Measurements from ENCODE around the gene UBE2R2. TPM values are rescaled to one million over a fixed set of nuclear protein-coding genes. Genes with fewer than 3 reads are reported as not detected.
A peak's percentile ranks its signal among the peaks of the same experiment; 100 is the strongest.

UBE2R2 gene
- total RNA-seq, 1 experiment from 2014 or later: 24.5 TPM

- Mint-ChIP-seq H3K4me3 (ENCODE audit: low read depth, unreplicated experiment) (no peak overlapping the region), H3K9me3 (ENCODE audit: low read depth, unreplicated experiment) (no peaks in the 10 kb centered on the region), H3K27me3 (ENCODE audit: unreplicated experiment) (no peaks in the 10 kb centered on the region), H3K36me3 (ENCODE audit: insufficient read depth, unreplicated experiment) (no peaks in the 10 kb centered on the region), H3K4me1 (ENCODE audit: low read depth, unreplicated experiment) (peaks cover 17% of the 10 kb centered on the region), H3K27ac (ENCODE audit: unreplicated experiment) (no peak overlapping the region)
- CTCF ChIA-PET: interaction anchor here (0.6 kb wide), 1 partner anchor 260 kb away, joined by 3 read pairs; no protein-coding TSS in a partner anchor
- DNase-seq: peak; percentile 8
- intact Hi-C loops (cut with micrococcal nuclease; ENCODE audit: unreplicated experiment): no loop called here
- TF ChIP-seq CTCF (IDR thresholded peaks at IDR 0.05; ENCODE audit: unreplicated experiment): no peak
- BruUV-seq (replicated peaks): no TSS peak
Observed at GRCh38 chr9:33884856-33885701, 68.1 kb downstream of the UBE2R2 start.

GRCh38 chr9:33885948-33886347, 69.0 kb downstream of the UBE2R2 start:
- no peak overlapping the region for H3K27ac Mint-ChIP-seq (ENCODE audit: unreplicated experiment)
- DNase-seq: no peak
- BruUV-seq (replicated peaks): no TSS peak
- H3K4me1 Mint-ChIP-seq (ENCODE audit: low read depth, unreplicated experiment): peaks cover 17% of the 10 kb centered on the region
- no peaks in the 10 kb centered on the region for H3K36me3 Mint-ChIP-seq (ENCODE audit: insufficient read depth, unreplicated experiment)
- no peak overlapping the region for H3K4me3 Mint-ChIP-seq (ENCODE audit: low read depth, unreplicated experiment)
- no peaks in the 10 kb centered on the region for H3K9me3 Mint-ChIP-seq (ENCODE audit: low read depth, unreplicated experiment)
- intact Hi-C loops (cut with micrococcal nuclease; ENCODE audit: unreplicated experiment): no loop called here
- H3K27me3 Mint-ChIP-seq (ENCODE audit: unreplicated experiment): no peaks in the 10 kb centered on the region
- CTCF ChIA-PET: no interaction called here
- TF ChIP-seq CTCF (IDR thresholded peaks at IDR 0.05; ENCODE audit: unreplicated experiment): no peak

GRCh38 chr9:33893861-33894260, 76.9 kb downstream of the UBE2R2 start:
- CTCF ChIA-PET: no interaction called here
- no TSS peak for BruUV-seq (replicated peaks)
- DNase-seq: no peak
- no peaks in the 10 kb centered on the region for H3K4me1 Mint-ChIP-seq (ENCODE audit: low read depth, unreplicated experiment)
- no peaks in the 10 kb centered on the region for H3K9me3 Mint-ChIP-seq (ENCODE audit: low read depth, unreplicated experiment)
- intact Hi-C loops (cut with micrococcal nuclease; ENCODE audit: unreplicated experiment): no loop called here
- no peaks in the 10 kb centered on the region for H3K27me3 Mint-ChIP-seq (ENCODE audit: unreplicated experiment)
- H3K36me3 Mint-ChIP-seq (ENCODE audit: insufficient read depth, unreplicated experiment): no peaks in the 10 kb centered on the region
- TF ChIP-seq CTCF (IDR thresholded peaks at IDR 0.05; ENCODE audit: unreplicated experiment): no peak
- no peak overlapping the region for H3K27ac Mint-ChIP-seq (ENCODE audit: unreplicated experiment)
- no peak overlapping the region for H3K4me3 Mint-ChIP-seq (ENCODE audit: low read depth, unreplicated experiment)

- Mint-ChIP-seq H3K4me3 (ENCODE audit: low read depth, unreplicated experiment) (no peak overlapping the region), H3K27me3 (ENCODE audit: unreplicated experiment) (no peaks in the 10 kb centered on the region), H3K9me3 (ENCODE audit: low read depth, unreplicated experiment) (no peaks in the 10 kb centered on the region), H3K4me1 (ENCODE audit: low read depth, unreplicated experiment) (no peaks in the 10 kb centered on the region), H3K27ac (ENCODE audit: unreplicated experiment) (no peak overlapping the region), H3K36me3 (ENCODE audit: insufficient read depth, unreplicated experiment) (no peaks in the 10 kb centered on the region)
- intact Hi-C loops (cut with micrococcal nuclease; ENCODE audit: unreplicated experiment): no loop called here
- CTCF ChIA-PET: no interaction called here
- BruUV-seq (replicated peaks): no TSS peak
- no peak for DNase-seq
- TF ChIP-seq CTCF (IDR thresholded peaks at IDR 0.05; ENCODE audit: unreplicated experiment): no peak
Observed at GRCh38 chr9:33894316-33894715, 77.4 kb downstream of the UBE2R2 start.

Measured in Calu3 (cell line).